HG03103 (cell line): ENCODE measurements around the gene LRRK1.
A peak's percentile ranks its signal among the peaks of the same experiment; 100 is the strongest.
"Not testable (repeated sequence)": the region's sequence is repeated elsewhere in the genome, so short reads cannot be mapped to it uniquely, and the experiment has no call there.

Experiments used
- ATAC-seq: cut with Tn5 transposase; IDR thresholded peaks from one replicate; pipeline ENCODE4 v1.9.1; 2021; ENCODE audit warnings: low read depth; ENCODE audit not compliant: unreplicated experiment

LRRK1 gene

GRCh38 chr15:101087172-101087769, 168.1 kb downstream of the LRRK1 start:
- no peak for ATAC-seq

GRCh38 chr15:101088271-101088670, 169.1 kb downstream of the LRRK1 start:
- no peak for ATAC-seq

- peak; percentile 63 for ATAC-seq
These were observed 169.8 kb downstream of the LRRK1 start for GRCh38 chr15:101088788-101089578.

- no peak for ATAC-seq
These were observed 170.6 kb downstream of the LRRK1 start for GRCh38 chr15:101089579-101090427.

GRCh38 chr15:101090428-101090790, 171.3 kb downstream of the LRRK1 start:
- no peak for ATAC-seq

GRCh38 chr15:101091080-101092017, 172.2 kb downstream of the LRRK1 start:
- no peak for ATAC-seq

- ATAC-seq, result no peak
These were observed 173.2 kb downstream of the LRRK1 start for GRCh38 chr15:101092156-101092866.

- ATAC-seq, result no peak
These were observed 173.7 kb downstream of the LRRK1 start for GRCh38 chr15:101092867-101093202.

GRCh38 chr15:101093958-101094357, 174.8 kb downstream of the LRRK1 start:
- ATAC-seq, result no peak

GRCh38 chr15:101095796-101096406, 176.7 kb downstream of the LRRK1 start:
- not testable (repeated sequence) for ATAC-seq

- no peak for ATAC-seq
These were observed 178.0 kb downstream of the LRRK1 start for GRCh38 chr15:101097111-101097510.

- ATAC-seq, result no peak
These were observed 180.0 kb downstream of the LRRK1 start for GRCh38 chr15:101099183-101099582.

- no peak for ATAC-seq
These were observed 181.0 kb downstream of the LRRK1 start for GRCh38 chr15:101100118-101100517.

GRCh38 chr15:101100593-101101442, 181.7 kb downstream of the LRRK1 start:
- no peak for ATAC-seq

- ATAC-seq, result no peak
These were observed 182.5 kb downstream of the LRRK1 start for GRCh38 chr15:101101676-101102075.

GRCh38 chr15:101102746-101103145, 183.6 kb downstream of the LRRK1 start:
- no peak for ATAC-seq

- ATAC-seq, result no peak
These were observed 184.4 kb downstream of the LRRK1 start for GRCh38 chr15:101103598-101103997.

- ATAC-seq, result no peak
These were observed 185.0 kb downstream of the LRRK1 start for GRCh38 chr15:101104141-101104540.
